ENCODE data around the gene TCEA2. TPM values are rescaled to one million over a fixed set of nuclear protein-coding genes. Genes with fewer than 3 reads are reported as not detected.
A peak's percentile ranks its signal among the peaks of the same experiment; 100 is the strongest.

TCEA2 gene
- total and polyA plus RNA-seq, 2 of the 13 experiments (the other 11 are each of a cell fraction or from before 2014, with no cell fraction given) = 28.1 to 33.7 TPM

- TF ChIP-seq PAXIP1 (CRISPR knock-in tag; conservative IDR thresholded peaks at IDR 0.05) = peak; percentile 79
- peak; percentile 90; the same call in 1 of the 2 replicates for TF ChIP-seq ZNF552 (CRISPR knock-in tag; IDR thresholded peaks at IDR 0.05; ENCODE audit: borderline replicate concordance)
- peak; percentile 59; the same call in 1 of the 2 replicates for TF ChIP-seq HOXA3 (CRISPR knock-in tag; IDR thresholded peaks at IDR 0.05)
- TF ChIP-seq ZNF879 (CRISPR knock-in tag; IDR thresholded peaks at IDR 0.05) = no peak
- no peak for TF ChIP-seq ARID3A (IDR thresholded peaks at IDR 0.05; ENCODE audit: low read depth, low read length)
- TF ChIP-seq HDAC2 (CRISPR knock-in tag; IDR thresholded peaks at IDR 0.05) = peak; percentile 75; the same call in 1 of the 2 replicates
- TF ChIP-seq CEBPG (CRISPR knock-in tag; IDR thresholded peaks at IDR 0.05) = no peak
- peak; percentile 65 for TF ChIP-seq ZNF747 (CRISPR knock-in tag; IDR thresholded peaks at IDR 0.05; ENCODE audit: borderline replicate concordance)
- TF ChIP-seq ZNF746 (CRISPR knock-in tag; IDR thresholded peaks at IDR 0.05) = peak; percentile 86
- peak; percentile 66 for TF ChIP-seq PTBP1 (IDR thresholded peaks at IDR 0.05; ENCODE audit: low read depth, low read length, poor library complexity, severe bottlenecking)
- TF ChIP-seq ZFP62 (CRISPR knock-in tag; IDR thresholded peaks at IDR 0.05) = no peak
- peak; percentile 66; the same call in 1 of the 2 replicates for TF ChIP-seq ZNF138 (CRISPR knock-in tag; IDR thresholded peaks at IDR 0.05; ENCODE audit: low read depth)
- TF ChIP-seq TP53 (CRISPR knock-in tag; conservative IDR thresholded peaks at IDR 0.05) = no peak
- peak; percentile 80; the same call in 1 of the 2 replicates for TF ChIP-seq ZNF556 (CRISPR knock-in tag; IDR thresholded peaks at IDR 0.05; ENCODE audit: borderline replicate concordance)
- TF ChIP-seq HNRNPL (IDR thresholded peaks at IDR 0.05; ENCODE audit: low read depth, low read length) = no peak
- TF ChIP-seq ZBED4 (CRISPR knock-in tag; IDR thresholded peaks at IDR 0.05; ENCODE audit: borderline replicate concordance) = no peak
- TF ChIP-seq ZNF543 (CRISPR knock-in tag; IDR thresholded peaks at IDR 0.05) = peak; percentile 88
- TF ChIP-seq ZNF766 (CRISPR knock-in tag; IDR thresholded peaks at IDR 0.05; ENCODE audit: borderline replicate concordance) = no peak
- TF ChIP-seq JARID2 (CRISPR knock-in tag; IDR thresholded peaks at IDR 0.05; ENCODE audit: insufficient replicate concordance) = no peak
Observed at GRCh38 chr20:64065062-64065973, 2.3 kb downstream of the TCEA2 start (continued).
